GM12801 (cell line): ENCODE results near the gene FAM76B.

Experiments
- CTCF ChIP-seq: IDR thresholded peaks from one replicate; pipeline ENCODE4 v1.5.1; 2011; ENCODE audit warnings: control low read depth; ENCODE audit not compliant: insufficient read length; ENCODE audit errors: extremely low read depth

Gene FAM76B

GRCh38 chr11:95767498-95767897 is 22.1 kb downstream of the FAM76B start:
- TF ChIP-seq CTCF, result no peak

GRCh38 chr11:95766701-95767100 is 22.9 kb downstream of the FAM76B start:
- no peak for TF ChIP-seq CTCF

GRCh38 chr11:95764267-95764898 is 25.2 kb downstream of the FAM76B start:
- TF ChIP-seq CTCF, result no peak

GRCh38 chr11:95762534-95762933 is 27.0 kb downstream of the FAM76B start:
- no peak for TF ChIP-seq CTCF

GRCh38 chr11:95760941-95761340 is 28.6 kb downstream of the FAM76B start:
- no peak for TF ChIP-seq CTCF

GRCh38 chr11:95751515-95751914 is 38.1 kb downstream of the FAM76B start:
- no peak for TF ChIP-seq CTCF

GRCh38 chr11:95750101-95750500 is 39.5 kb downstream of the FAM76B start:
- TF ChIP-seq CTCF, result no peak
